Suprapubic skin (tissue), 4 donors: Measurements from ENCODE around the gene DEPDC5. TPM values are rescaled to one million over a fixed set of nuclear protein-coding genes. Genes with fewer than 3 reads are reported as not detected.

ENCODE experiments used
- DNase-seq, 2 donors: peaks; one replicate each; pipeline ENCODE4 v3.0.0-alpha.2; 2019; ENCODE audit warnings: low spot score in 2 of 2
- H3K27ac ChIP-seq: fragments of 200-600 bp; sonication (generic); one replicate; pipeline ENCODE4 v1.5.1; 2019
- H3K27me3 ChIP-seq: fragments of 200-600 bp; sonication (generic); one replicate; pipeline ENCODE4 v1.5.1; 2019
- H3K36me3 ChIP-seq: fragments of 200-600 bp; sonication (generic); one replicate; pipeline ENCODE4 v1.5.1; 2019
- H3K4me1 ChIP-seq: fragments of 200-600 bp; sonication (generic); one replicate; pipeline ENCODE4 v1.5.1; 2019
- H3K4me3 ChIP-seq: fragments of 200-600 bp; sonication (generic); one replicate; pipeline ENCODE4 v1.5.1; 2019; ENCODE audit warnings: mild to moderate bottlenecking
- H3K9me3 ChIP-seq: fragments of 200-600 bp; sonication (generic); one replicate; pipeline ENCODE4 v1.5.1; 2019
- CTCF ChIP-seq, 2 donors: fragments of 200-600 bp in 1 of 2; fragments of 450-650 bp in 1 of 2; sonication (generic) in 1 of 2; IDR thresholded peaks; one replicate each; pipeline ENCODE4 v1.5.1; 2016 to 2019; ENCODE audit warnings: antibody characterized with exemption in 2 of 2, mild to moderate bottlenecking in 1 of 2, moderate library complexity in 1 of 2
- EP300 ChIP-seq: sonication (generic); formaldehyde crosslinking; IDR thresholded peaks from one replicate; pipeline ENCODE4 v1.6.1; 2017; ENCODE audit warnings: antibody characterized with exemption
- POLR2A ChIP-seq, 2 donors: fragments of 450-650 bp; IDR thresholded peaks; one replicate each; pipeline ENCODE4 v1.6.1; 2017; ENCODE audit warnings: antibody characterized with exemption in 2 of 2, mild to moderate bottlenecking in 2 of 2, moderate library complexity in 2 of 2
- POLR2AphosphoS5 ChIP-seq, 3 donors: sonication (generic); formaldehyde crosslinking; IDR thresholded peaks; one replicate each; pipeline ENCODE4 v1.6.1; 2017; ENCODE audit warnings: antibody characterized with exemption in 3 of 3
- WGBS: methylation state at CpG from one replicate; pipeline ENCODE4 v1.1.5; 2018; 5-methylcytosine and 5-hydroxymethylcytosine counted together
- total RNA-seq, 4 donors: library from RNA; depleted of rRNA; stranded (reverse); fragments of >200 nt; gene quantifications; one replicate each; pipeline ENCODE4 v1.1.0, GENCODE V29; 2016

DEPDC5 gene
- total RNA-seq, 4 donors from 2014 or later, result 10.2 to 35.6 (median 15.5) TPM

DNA sequence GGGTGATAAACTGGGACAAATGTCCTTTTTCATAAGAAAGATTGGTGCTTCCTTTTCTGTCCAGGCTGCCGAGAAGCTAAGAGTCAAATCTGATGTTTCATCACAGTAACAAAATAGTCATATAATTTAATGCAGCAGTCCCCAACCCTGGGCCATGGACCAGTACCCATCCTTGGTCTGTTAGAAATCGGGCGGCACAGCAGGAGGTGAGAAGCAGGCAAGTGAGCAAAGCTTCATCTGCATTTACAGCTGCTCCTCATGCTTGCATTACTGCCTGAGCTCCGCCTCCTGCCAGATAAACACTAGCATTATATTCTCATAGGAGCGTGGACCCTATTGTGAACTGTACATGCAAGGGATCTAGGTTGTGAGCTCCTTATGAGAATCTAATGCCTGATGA lies 30.1 kb upstream of the DEPDC5 start:
- Histone ChIP-seq H3K9me3 (no peaks in the 10 kb centered on the region), H3K27ac (no peak overlapping the region), H3K36me3 (peaks cover 42% of the 10 kb centered on the region), H3K4me1 (no peaks in the 10 kb centered on the region), H3K27me3 (no peaks in the 10 kb centered on the region), H3K4me3 (no peak overlapping the region)
- no peak for TF ChIP-seq POLR2AphosphoS5 (IDR thresholded peaks at IDR 0.05)
- no peak for TF ChIP-seq POLR2A (IDR thresholded peaks at IDR 0.05)
- TF ChIP-seq CTCF (IDR thresholded peaks at IDR 0.05), result no peak
- TF ChIP-seq EP300, result no peak
- 88% methylated on average over 5 of the region's 5 CpGs for WGBS
- no peak for DNase-seq

DNA sequence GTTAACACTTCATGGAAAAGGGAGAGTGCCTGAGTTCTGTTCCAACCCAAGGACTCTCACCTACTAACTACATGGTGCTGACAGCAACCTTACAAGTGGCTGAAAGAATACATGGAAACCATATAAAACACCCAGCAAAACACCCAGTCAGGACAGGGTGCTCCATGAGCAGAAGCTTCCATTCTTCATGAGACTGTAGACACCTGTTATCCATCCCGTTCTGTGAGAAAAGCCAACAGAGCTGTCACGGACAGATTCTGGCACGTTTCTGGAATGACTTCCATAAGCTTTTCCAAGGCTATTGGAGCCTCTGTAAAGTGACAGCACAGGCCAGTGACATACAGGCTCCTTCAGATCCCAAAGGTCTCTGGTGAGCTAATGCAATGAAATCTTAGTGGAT lies 27.1 kb upstream of the DEPDC5 start:
- Histone ChIP-seq H3K4me3 (no peak overlapping the region), H3K9me3 (no peaks in the 10 kb centered on the region), H3K4me1 (no peaks in the 10 kb centered on the region), H3K27ac (no peak overlapping the region), H3K27me3 (no peaks in the 10 kb centered on the region), H3K36me3 (peaks cover 25% of the 10 kb centered on the region)
- DNase-seq, result no peak
- WGBS, result 78% methylated on average over 3 of the region's 3 CpGs
- TF ChIP-seq EP300, result no peak
- TF ChIP-seq POLR2A (IDR thresholded peaks at IDR 0.05), result no peak
- no peak for TF ChIP-seq CTCF (IDR thresholded peaks at IDR 0.05)
- no peak for TF ChIP-seq POLR2AphosphoS5 (IDR thresholded peaks at IDR 0.05)

- H3K4me3 ChIP-seq, result no peak overlapping the region
- DNase-seq, result no peak
- no peaks in the 10 kb centered on the region for H3K9me3 ChIP-seq
- H3K36me3 ChIP-seq, result peaks cover 18% of the 10 kb centered on the region
- TF ChIP-seq POLR2AphosphoS5 (IDR thresholded peaks at IDR 0.05) (no peak), CTCF (IDR thresholded peaks at IDR 0.05) (no peak), POLR2A (IDR thresholded peaks at IDR 0.05) (no peak), EP300 (no peak)
- no peak overlapping the region for H3K27ac ChIP-seq
- WGBS, result 95% methylated on average over 4 of the region's 4 CpGs
- H3K27me3 ChIP-seq, result no peaks in the 10 kb centered on the region
- no peaks in the 10 kb centered on the region for H3K4me1 ChIP-seq
Observed at GRCh38 chr22:31728857-31729256, 25.0 kb upstream of the DEPDC5 start.

DNA sequence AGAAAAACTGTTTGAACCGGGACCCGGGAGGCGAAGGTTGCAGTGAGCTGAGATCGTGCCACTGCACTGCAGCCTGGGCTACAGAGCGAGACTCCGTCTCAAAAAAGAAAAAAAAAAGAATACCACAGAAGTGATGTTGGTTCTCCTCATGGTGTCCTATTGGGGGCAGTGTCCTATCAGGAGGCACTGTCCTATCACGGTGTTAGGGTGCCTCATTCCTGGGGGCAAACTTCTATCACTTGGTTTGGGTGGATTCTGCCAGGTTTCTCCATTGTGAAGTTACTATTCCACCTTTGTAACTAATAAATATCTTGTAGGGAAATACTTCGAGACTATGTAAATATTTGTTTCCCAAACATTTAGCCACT lies 23.5 kb upstream of the DEPDC5 start:
- H3K27ac ChIP-seq, result no peak overlapping the region
- WGBS, result 91% methylated on average over 8 of the region's 8 CpGs
- no peak for DNase-seq
- H3K9me3 ChIP-seq, result no peaks in the 10 kb centered on the region
- H3K4me1 ChIP-seq, result no peaks in the 10 kb centered on the region
- H3K4me3 ChIP-seq, result no peak overlapping the region
- TF ChIP-seq POLR2A (IDR thresholded peaks at IDR 0.05) (no peak), CTCF (IDR thresholded peaks at IDR 0.05) (no peak), EP300 (no peak), POLR2AphosphoS5 (IDR thresholded peaks at IDR 0.05) (no peak)
- peaks cover 8% of the 10 kb centered on the region for H3K36me3 ChIP-seq
- no peaks in the 10 kb centered on the region for H3K27me3 ChIP-seq

- no peak overlapping the region for H3K4me3 ChIP-seq
- H3K4me1 ChIP-seq, result no peaks in the 10 kb centered on the region
- H3K27ac ChIP-seq, result no peak overlapping the region
- 82% methylated on average over 2 of the region's 2 CpGs for WGBS
- H3K36me3 ChIP-seq, result peaks cover 15% of the 10 kb centered on the region
- no peak for DNase-seq
- H3K9me3 ChIP-seq, result no peaks in the 10 kb centered on the region
- no peaks in the 10 kb centered on the region for H3K27me3 ChIP-seq
- TF ChIP-seq POLR2A (IDR thresholded peaks at IDR 0.05), result no peak
- TF ChIP-seq CTCF (IDR thresholded peaks at IDR 0.05), result no peak
- no peak for TF ChIP-seq EP300
- no peak for TF ChIP-seq POLR2AphosphoS5 (IDR thresholded peaks at IDR 0.05)
Observed at GRCh38 chr22:31732089-31732829, 21.6 kb upstream of the DEPDC5 start.
